CD4-positive, alpha-beta T cell treated with Interleukin-2 at 100 ng/mL for 4 hours (primary cell): Measurements from ENCODE around the gene SMAP2.
"Not testable (repeated sequence)": the region's sequence is repeated elsewhere in the genome, so short reads cannot be mapped to it uniquely, and the experiment has no call there.

ENCODE experiments used
- DNase-seq: peaks from one replicate; pipeline ENCODE4 v3.0.0-alpha.2; 2020; ENCODE audit warnings: low spot score

SMAP2 gene

DNA sequence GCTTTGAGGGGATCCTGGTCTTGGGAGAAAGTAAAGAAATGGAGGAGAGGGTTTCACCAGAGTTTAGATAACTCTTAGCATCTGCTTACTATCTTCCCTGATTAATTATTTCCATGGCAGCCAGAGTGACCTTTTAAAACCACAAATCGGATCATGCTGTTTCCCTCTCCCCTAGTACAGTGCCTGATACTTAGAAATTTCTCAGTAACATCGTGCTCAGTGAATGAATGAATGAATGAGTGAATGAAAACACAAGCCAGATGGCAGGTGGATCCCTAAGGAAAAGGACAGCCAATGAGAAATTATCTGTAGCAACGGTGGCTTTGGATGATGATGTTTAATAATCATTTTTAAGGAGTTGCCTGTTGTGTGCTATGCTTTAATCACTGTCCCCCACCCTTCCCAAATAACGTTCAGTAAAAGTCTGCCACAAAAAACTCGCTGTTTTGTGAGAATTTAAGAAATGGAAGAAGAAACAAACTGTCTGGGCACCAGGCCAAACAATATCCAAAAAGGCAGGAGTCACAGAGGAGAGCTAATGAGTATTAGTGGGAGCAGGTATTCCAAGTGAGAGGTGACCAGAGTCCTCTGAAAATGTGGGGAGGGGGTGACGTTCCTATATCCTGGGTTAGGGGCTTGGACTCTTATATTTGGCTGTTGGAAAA is 737 bp upstream of the SMAP2 start:
- no peak for DNase-seq

- no peak for DNase-seq
Observed at GRCh38 chr1:40377512-40377911, 4.0 kb downstream of the SMAP2 start.

- DNase-seq = no peak
Observed at GRCh38 chr1:40379785-40380452, 6.4 kb downstream of the SMAP2 start.

DNA sequence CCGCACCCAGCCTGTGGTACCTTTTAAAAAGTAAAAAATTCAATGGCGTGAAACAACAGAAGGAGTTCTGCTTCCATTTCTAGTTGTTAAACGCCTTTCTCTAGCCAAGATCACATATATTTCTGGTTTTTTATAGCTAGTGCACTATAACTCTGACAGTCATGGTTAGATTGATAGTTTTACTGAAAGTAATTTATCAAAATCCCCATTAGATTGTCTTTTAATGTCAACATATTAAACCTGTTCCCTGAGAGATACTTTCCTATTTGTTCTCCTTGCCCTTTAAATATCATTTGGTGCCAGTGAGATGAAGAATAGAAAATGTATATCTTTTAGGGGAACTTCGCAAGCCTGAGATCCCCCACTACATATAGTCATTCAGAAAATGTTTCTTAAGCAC is 7.3 kb downstream of the SMAP2 start:
- DNase-seq = no peak

DNA sequence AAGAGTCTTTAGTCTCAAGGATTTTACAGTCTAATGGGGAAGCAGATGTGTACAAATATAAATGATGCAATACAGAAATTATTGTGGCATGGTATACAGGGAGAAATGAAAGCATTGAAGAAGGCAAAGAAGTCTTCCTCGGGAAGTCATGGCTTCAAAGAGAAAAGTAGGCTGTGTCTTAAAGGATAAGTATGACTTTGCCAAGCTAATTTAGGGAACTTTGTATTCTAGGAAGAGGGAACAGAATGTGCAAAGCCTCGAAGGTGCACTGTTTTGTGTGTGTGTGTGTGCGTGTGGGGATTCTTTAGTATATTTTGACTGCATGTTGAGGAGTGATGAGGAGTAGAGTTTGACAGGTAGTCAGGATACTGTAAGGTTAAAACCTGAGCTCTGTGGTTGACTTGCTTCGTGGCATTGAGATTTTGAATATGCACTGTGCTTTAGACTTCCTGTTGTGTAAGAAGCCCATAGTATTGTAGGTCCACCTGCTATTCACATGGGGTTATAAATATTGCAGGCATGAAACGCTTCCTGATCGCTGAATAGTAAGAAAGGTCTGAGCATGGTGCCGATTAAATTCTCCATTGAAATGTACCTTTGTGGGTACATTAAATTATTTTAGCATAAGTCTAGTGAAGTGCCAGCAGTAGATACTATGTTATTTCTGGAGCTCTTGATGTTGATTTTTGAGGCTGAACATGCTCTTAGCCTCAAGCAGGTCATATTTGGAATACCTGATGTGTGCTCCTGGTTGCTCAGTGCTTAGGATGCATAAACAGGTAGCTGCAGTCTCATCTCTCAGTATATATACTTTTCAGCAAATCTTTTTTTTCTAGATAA is 8.0 kb downstream of the SMAP2 start:
- DNase-seq = peak; percentile 64

- DNase-seq = no peak
Observed at GRCh38 chr1:40382108-40382460, 8.6 kb downstream of the SMAP2 start.

DNA sequence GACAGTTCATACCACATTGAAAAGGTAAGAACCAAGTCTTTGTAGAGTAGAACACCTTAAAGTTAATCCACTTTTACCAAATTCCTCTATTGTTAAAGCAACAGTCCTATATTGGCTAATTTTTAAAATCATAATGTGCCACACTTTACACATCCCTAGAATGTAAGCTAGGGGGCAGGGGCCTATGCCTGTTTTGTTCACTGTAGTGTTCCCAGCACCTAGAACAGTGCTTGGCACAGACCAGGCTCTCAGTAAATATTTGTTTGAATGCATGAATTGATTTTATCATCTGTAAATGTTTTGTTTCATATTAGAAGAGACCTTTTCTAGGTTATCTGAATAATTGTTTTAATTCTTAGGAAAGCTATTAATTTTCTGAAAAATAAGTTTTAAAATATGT is 9.1 kb downstream of the SMAP2 start:
- DNase-seq = no peak

- DNase-seq = no peak
Observed at GRCh38 chr1:40383095-40383487, 9.6 kb downstream of the SMAP2 start.

DNA sequence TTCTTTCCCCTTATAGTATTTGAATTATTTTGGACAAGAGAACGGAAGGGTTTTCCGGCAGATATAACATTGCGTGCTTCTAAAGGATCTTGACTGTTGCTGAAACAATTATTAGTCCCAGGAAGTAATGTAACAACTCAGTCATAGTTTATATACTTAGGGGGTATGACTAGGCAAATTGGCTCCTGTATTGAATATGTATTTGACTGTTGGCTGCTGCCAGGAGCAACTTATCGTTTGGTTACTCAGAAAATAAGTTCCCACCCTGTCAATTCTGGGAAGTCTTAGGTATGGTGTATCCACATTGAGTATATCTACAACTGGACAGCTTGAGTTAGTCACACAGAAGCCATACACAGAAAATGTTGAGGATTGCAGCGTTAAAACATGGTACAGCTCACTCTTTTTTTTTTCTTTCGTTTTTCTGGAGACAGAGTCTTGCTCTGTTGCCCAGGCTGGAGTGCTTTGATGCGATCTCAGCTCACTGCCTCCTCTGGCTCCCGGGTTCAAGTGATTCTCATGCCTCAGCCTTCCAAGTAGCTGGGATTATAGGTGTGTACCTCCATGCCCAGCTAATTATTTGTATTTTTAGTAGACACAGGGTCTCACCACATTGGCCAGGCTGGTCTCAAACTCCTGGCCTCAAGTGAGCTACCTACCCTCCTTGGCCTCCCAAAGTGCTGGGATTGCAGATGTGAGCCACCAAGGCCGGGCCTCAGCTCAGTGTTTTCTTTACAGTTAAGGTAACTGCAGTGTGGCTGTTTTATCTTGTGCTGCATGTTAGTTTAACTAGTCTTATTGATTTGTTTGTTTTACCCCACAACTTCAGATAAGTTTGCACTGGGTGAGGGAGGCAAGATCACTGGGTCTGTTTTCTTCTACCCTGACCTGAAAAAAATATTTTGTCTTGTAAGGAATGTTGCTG is 10.2 kb downstream of the SMAP2 start:
- DNase-seq = peak; percentile 87

- DNase-seq = no peak
Observed at GRCh38 chr1:40384413-40384762, 10.9 kb downstream of the SMAP2 start.

DNA sequence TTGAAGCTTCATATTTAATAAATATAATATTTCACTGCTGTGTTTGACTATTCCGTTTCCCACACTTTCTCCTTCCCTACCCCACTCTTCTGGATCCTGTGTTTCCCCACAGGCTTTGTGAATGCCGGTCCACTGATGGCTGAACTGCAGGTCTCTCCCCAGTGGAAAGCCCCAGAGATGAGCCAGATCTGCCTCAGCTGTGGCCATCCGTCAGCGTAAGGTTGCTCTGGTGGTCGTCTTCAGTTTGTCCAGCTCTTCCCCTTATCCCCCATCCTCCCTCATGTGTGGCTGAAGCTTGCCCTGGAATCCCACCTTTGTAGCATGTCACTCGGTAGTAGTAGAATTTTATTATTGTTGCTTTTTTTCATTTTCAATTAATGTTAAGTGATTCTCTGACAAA is 11.4 kb downstream of the SMAP2 start:
- DNase-seq = no peak

DNA sequence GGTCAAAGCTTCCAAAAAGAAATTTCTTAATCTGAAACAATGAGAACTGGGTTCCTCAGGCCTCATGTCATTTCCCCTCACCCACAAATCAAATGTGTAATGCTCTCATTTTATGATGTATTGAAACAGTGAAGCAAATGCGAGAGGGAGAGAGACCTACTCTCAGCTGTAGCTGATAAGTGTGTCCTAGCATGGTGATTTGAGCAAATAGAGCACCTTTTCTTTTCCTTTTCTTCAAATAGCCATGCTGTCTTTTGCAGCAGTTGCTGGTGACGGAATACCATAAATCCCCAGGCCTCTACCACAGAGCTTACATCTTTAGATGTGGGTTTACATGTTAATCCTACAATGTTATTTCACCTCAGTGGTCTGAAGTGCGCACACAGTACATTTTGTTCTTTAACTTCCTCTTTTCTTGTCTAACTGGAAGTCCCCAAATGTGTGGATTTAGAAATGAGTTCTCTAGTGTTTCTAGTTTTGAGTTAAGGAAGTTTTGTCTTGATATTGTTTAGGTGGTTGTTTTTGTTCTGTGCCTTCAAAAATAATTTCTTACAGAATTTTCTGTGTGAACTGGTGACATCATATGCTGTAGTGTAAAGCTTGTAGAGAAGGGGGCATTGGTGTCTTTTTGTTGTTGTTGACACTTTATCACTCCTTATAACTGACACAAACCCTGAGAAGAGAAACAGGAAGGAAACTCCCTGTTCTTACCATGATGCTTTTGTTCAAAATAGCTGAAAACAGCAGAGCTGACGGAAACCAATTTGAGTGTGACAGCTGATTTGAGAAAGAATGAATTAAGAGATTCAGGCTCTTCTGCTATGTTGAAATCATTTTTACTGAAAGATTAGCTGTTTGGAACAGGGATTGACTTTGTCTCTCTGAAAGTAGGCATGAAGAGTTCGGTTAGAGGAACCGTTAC is 12.2 kb downstream of the SMAP2 start:
- peak; percentile 89 for DNase-seq

GRCh38 chr1:40386359-40386723 is 12.8 kb downstream of the SMAP2 start:
- DNase-seq = no peak

GRCh38 chr1:40386796-40387195 is 13.3 kb downstream of the SMAP2 start:
- DNase-seq = no peak

DNA sequence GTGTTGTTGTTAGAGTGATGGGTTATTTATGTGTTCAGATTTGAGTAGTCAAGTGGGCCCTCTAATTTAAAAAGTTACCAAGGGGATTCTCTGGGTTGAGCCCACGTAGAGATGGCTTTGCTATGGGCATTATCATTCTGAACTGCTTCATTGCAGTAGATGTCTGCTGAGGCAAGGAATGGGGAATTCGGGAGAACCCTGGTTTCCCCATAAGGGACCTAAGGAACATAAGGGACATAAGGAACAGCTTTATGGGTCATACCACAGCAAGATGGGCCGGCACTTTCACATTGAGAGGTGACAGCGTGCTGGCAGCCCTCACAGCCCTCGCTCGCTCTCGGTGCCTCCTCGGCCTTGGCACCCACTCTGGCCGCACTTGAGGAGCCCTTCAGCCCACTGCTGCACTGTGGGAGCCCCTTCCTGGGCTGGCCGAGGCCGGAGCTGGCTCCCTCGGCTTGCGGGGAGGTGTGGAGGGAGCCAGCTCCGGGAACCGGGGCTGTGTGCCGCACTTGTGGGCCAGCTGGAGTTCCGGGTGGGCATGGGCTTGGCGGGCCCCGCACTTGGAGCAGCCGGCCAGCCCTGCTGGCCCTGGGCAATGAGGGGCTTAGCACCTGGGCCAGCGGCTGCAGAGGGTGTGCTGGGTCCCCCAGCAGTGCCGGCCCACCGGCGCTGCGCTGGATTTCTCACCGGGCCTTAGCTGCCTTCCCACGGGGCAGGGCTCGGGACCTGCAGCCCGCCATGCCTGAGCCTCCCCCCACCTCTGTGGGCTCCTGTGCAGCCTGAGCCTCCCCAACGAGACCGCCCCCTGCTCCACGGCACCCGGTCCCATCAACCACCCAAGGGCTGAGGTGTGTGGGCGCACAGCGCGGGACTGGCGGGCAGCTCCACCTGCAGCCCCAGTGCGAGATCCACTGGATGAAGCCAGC is 14.1 kb downstream of the SMAP2 start:
- DNase-seq = not testable (repeated sequence)

DNA sequence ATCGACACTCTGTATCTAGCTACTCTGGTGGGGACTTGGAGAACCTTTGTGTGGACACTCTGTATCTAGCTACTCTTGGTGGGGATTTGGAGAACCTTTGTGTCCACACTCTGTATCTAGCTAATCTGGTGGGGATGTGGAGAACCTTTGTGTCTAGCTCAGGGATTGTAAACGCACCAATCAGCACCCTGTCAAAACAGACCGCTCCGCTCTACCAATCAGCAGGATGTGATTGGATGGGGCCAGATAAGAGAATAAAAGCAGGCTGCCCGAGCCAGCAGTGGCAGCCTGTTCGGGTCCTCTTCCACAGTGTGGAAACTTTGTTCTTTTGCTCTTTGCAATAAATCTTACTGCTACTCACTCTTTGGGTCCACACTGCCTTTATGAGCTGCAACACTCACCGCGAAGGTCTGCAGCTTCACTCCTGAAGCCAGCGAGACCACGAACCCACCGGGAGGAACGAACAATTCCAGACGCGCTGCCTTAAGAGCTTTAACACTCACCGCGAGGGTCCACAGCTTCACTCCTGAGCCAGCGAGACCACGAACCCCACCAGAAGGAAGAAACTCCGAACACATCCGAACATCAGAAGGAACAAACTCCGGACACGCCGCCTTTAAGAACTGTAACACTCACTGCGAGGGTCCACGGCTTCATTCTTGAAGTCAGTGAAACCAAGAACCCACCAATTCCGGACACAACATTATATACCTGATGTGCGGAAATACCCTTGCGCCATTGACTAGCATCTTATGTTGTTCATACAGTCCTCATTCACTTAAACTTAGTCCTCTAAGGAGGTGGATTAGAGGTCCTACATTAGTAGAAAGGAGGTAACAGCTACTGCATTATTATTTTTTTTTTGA is 15.2 kb downstream of the SMAP2 start:
- peak; percentile 51 for DNase-seq

DNA sequence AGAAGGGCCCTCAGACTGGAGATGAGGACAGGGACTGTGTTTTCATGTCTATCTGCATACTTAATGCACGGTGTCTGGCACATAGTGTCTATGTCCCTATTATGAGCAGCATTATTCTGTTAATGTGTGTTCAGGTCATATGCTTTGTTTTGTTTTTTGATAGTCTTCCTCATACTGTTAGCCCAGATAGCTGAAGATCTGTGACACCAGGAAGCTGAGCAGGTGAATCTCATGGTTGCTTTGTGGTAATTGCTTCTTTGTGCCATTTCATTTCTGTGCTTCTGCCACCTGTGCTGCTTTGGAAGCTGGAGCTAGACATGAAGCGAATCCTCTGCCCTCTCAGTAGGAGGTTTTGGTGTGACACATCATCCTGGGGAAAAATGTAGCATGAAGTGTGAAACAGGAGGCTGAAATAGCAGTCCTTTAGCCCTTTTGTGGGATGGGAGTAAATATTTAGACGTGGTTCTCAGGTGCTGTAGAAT is 15.8 kb downstream of the SMAP2 start:
- DNase-seq = no peak

- DNase-seq = no peak
Observed at GRCh38 chr1:40389871-40390560, 16.5 kb downstream of the SMAP2 start.
